HUDEP-2 (cell line): ENCODE data around the gene GJA5.
"Not testable (repeated sequence)": the region's sequence is repeated elsewhere in the genome, so short reads cannot be mapped to it uniquely, and the experiment has no call there.

ENCODE experiments used
- DNase-seq, 76 experiments: peaks; one replicate each; lab custom pipeline; 2025; ENCODE audit not compliant: unreplicated experiment in 76 of 76; lab: John Stamatoyannopoulos, UW

The GJA5 gene

GRCh38 chr1:147734291-147734841 lies 26.0 kb downstream of the GJA5 start:
- not testable (repeated sequence) for DNase-seq

DNA sequence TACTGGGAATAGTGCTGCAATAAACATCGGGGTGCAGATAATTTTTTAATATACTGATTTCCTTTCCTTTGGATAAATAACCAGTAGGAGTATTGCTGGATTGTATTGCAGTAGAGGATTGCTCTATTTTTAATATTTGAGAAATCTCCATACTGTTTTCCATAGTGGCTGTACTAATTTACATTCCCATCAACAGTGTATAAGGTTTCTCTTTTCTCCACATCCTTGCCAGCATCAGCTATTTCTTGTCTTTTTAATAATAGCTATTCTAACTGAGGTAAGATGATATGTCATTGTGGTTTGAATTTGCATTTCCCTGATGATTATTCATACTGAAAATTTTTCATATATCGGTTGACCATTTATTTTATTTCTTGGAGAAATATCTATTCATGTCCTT lies 31.1 kb downstream of the GJA5 start:
- DNase-seq: no peak

- DNase-seq: no peak
Measured at GRCh38 chr1:147726168-147726567, 34.2 kb downstream of the GJA5 start.

- no peak for DNase-seq
Measured at GRCh38 chr1:147725685-147726084, 34.7 kb downstream of the GJA5 start.

GRCh38 chr1:147723691-147724323 lies 36.6 kb downstream of the GJA5 start:
- DNase-seq: peak in 6 of 76 experiments; percentile 1 to 22 (median 10)

DNA sequence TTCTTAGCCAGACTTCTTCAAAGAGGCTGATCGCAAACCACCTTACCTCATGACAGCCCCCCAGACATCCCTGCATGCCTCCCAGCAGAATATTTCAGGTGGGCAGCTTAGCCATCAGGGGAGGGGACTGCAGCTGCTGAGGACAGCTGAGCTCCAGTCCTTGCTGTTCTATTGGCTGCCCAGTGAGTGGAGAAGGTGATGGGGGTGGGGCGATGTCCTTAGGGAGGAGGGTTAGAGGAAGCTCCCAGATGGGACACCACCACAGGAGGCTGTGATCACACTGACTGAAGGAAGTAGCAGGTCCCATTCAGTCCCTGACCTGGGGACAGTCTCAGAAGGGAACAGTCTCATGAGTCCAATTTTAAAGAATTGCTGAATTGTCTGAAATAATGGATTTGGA lies 38.3 kb downstream of the GJA5 start:
- DNase-seq: no peak

- DNase-seq: no peak
Measured at GRCh38 chr1:147721716-147722115, 38.7 kb downstream of the GJA5 start.

- DNase-seq: no peak
Measured at GRCh38 chr1:147720557-147720956, 39.8 kb downstream of the GJA5 start.

GRCh38 chr1:147719711-147720225 lies 40.6 kb downstream of the GJA5 start:
- DNase-seq: peak in 4 of 76 experiments; percentile 2 to 18 (median 7)

DNA sequence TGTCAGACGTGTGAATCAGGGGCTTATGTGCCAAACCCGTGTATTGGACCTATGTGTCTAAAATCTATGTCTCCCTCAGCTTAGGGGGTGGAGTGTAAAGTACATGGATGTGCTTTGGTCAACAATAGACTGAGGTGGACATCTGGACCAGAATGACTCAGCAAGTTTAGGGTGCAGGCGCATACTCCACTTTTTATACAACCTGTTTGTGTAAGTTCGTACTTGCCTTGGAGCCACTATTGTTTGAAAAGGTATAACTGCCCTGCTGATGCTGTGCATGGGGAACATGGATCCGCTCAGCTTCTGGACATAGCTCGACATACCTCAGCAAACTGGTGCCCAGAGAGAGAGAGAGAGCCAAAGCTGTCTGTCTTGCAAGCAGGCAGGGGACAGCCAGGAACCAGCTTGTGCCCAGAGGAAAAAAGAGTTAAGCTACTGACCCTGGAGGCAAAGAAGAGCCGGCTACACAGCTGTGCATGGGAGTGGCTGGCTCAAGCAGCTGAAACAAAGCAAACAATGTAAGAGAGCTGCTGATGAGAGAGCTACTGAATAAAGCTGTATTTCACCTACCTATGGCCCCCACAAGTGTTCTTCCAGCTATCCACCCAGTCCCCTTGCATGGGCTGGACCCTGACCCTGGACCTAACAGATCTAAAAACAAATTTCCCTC lies 41.2 kb downstream of the GJA5 start:
- DNase-seq: no peak

DNA sequence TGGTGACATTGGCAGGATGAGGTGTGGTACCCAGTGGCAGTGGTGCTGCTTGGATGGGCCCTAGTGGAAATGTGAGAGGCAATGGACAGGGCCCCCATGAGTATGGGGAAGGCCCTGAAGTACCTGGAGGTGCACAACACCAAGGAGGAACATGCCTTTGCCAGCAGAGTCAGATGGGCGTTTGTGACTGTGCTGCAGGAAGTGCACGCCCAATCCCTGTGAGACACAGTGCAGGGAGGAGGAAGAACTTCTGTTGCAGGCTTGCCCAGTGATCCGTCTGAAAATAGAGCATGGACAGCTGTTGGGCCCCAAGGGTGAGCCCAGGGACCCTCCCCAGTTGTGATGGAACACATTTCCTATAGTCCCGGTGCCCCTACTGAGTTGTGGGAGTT lies 42.7 kb downstream of the GJA5 start:
- DNase-seq: no peak

- no peak for DNase-seq
Measured at GRCh38 chr1:147717051-147717705, 43.2 kb downstream of the GJA5 start.

DNA sequence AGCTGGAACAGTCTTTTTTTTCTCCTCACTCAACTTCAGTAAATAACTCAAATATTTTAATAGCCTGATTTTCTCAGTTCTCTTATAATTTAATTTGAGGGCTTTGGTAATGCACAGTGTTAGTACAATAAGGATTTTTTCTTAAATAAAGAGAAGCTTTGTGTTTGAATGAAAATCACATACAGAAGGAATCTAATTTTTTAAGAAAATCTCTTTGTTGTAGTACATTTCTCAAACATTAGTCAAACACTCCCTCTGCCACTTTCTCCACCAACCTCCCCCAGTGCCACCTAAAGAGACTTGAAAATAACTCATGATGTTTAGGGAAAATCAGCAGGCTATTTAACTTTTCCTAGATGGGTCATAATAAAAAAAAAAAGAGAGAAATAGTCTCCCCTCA lies 47.8 kb downstream of the GJA5 start:
- no peak for DNase-seq
